Measurements from ENCODE around the gene CNN2.

The CNN2 gene

DNA sequence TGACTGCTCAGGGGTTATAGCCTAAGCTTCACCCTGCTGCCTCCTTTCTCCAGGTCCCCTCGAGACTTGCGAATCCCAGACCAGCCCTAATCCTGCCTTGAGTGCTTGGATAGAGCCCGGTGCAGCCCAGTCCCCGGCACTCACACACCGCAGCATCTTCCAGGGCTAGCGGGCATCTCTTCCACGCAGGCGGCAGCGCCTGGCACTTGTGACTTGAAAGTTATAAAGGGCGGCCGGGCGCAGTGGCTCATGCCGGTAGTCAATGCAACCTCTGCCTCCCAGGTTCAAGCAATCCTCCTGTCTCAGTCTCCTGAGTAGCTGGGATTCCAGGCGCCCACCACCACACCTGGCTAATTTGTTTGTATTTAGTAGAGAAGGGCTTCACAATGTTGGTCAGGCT is 40.3 kb upstream of the CNN2 start:
- TF ChIP-seq, protein P1, sequence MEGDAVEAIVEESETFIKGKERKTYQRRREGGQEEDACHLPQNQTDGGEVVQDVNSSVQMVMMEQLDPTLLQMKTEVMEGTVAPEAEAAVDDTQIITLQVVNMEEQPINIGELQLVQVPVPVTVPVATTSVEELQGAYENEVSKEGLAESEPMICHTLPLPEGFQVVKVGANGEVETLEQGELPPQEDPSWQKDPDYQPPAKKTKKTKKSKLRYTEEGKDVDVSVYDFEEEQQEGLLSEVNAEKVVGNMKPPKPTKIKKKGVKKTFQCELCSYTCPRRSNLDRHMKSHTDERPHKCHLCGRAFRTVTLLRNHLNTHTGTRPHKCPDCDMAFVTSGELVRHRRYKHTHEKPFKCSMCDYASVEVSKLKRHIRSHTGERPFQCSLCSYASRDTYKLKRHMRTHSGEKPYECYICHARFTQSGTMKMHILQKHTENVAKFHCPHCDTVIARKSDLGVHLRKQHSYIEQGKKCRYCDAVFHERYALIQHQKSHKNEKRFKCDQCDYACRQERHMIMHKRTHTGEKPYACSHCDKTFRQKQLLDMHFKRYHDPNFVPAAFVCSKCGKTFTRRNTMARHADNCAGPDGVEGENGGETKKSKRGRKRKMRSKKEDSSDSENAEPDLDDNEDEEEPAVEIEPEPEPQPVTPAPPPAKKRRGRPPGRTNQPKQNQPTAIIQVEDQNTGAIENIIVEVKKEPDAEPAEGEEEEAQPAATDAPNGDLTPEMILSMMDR (IDR thresholded peaks at IDR 0.05; ENCODE audit: insufficient read depth, low read length) = no peak
- no peak for TF ChIP-seq SPI1 (IDR thresholded peaks at IDR 0.05; ENCODE audit: borderline replicate concordance, low read depth)
- TF ChIP-seq, protein P2, sequence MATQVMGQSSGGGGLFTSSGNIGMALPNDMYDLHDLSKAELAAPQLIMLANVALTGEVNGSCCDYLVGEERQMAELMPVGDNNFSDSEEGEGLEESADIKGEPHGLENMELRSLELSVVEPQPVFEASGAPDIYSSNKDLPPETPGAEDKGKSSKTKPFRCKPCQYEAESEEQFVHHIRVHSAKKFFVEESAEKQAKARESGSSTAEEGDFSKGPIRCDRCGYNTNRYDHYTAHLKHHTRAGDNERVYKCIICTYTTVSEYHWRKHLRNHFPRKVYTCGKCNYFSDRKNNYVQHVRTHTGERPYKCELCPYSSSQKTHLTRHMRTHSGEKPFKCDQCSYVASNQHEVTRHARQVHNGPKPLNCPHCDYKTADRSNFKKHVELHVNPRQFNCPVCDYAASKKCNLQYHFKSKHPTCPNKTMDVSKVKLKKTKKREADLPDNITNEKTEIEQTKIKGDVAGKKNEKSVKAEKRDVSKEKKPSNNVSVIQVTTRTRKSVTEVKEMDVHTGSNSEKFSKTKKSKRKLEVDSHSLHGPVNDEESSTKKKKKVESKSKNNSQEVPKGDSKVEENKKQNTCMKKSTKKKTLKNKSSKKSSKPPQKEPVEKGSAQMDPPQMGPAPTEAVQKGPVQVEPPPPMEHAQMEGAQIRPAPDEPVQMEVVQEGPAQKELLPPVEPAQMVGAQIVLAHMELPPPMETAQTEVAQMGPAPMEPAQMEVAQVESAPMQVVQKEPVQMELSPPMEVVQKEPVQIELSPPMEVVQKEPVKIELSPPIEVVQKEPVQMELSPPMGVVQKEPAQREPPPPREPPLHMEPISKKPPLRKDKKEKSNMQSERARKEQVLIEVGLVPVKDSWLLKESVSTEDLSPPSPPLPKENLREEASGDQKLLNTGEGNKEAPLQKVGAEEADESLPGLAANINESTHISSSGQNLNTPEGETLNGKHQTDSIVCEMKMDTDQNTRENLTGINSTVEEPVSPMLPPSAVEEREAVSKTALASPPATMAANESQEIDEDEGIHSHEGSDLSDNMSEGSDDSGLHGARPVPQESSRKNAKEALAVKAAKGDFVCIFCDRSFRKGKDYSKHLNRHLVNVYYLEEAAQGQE (IDR thresholded peaks at IDR 0.05; ENCODE audit: insufficient replicate concordance, low read depth) = no peak
- no peak overlapping the region for H3K27ac ChIP-seq (replicated peaks)
- H3K27me3 ChIP-seq (ENCODE audit: insufficient read depth, poor library complexity, severe bottlenecking) = no peaks in the 10 kb centered on the region
- no peak overlapping the region for H3K4me3 ChIP-seq (replicated peaks; ENCODE audit: insufficient read depth, low read length)
- no peak for DNase-seq (ENCODE audit: low read depth in 1 of 2, low spot score in 1 of 2)

DNA sequence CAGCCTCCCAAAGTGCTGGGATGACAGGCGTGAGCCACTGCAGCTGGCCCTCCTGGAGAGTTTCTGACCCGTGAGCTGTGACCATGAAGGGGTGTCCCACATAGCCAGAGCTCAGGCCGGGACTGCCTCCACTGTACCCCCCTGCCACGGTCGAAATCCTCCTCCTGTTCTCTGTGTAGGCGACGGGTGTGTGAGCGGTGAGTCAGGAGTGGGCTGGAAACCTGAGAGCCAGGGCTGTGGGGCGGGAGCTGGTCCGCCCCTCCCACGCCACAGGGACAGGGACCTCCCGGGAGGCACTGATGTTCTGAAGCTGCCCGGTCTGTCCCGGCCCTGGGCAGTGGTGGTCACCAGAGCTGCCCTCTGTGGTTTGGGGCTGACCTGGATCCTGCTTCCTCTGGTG is 38.3 kb upstream of the CNN2 start:
- TF ChIP-seq SPI1 (IDR thresholded peaks at IDR 0.05; ENCODE audit: borderline replicate concordance, low read depth) (no peak), GABPA (IDR thresholded peaks at IDR 0.05; ENCODE audit: low read depth) (no peak), POLR2AphosphoS5 (IDR thresholded peaks at IDR 0.05; ENCODE audit: low read depth) (no peak)
- TF ChIP-seq, protein P1 (IDR thresholded peaks at IDR 0.05; ENCODE audit: insufficient read depth, low read length) = no peak
- TF ChIP-seq, protein P2 (IDR thresholded peaks at IDR 0.05; ENCODE audit: insufficient replicate concordance, low read depth) = no peak
- no peak overlapping the region for H3K4me3 ChIP-seq (replicated peaks; ENCODE audit: insufficient read depth, low read length)
- no peak for DNase-seq (ENCODE audit: low read depth in 1 of 2, low spot score in 1 of 2)

DNA sequence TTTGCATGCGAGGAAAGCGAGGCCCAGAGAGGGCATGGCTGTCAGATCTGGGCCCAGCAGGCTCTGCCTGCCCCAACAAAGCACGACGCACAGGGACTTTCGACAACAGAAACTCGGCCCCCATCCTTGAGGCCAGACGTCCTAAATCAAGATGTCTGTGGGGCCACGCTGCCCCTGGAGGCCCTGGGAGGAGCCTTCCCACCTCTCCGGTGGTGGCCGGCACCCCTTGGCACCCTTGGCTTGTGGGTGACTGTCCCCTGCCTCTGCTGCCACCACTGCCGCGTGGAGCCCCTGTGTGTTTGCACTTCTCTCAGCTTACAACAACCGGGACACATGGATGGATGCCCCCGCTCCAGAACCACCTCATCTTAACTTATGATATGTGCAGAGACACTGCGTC is 37.9 kb upstream of the CNN2 start:
- Histone ChIP-seq H3K4me3 (replicated peaks; ENCODE audit: insufficient read depth, low read length) (no peak overlapping the region), H3K27me3 (ENCODE audit: insufficient read depth, poor library complexity, severe bottlenecking) (no peaks in the 10 kb centered on the region), H3K27ac (replicated peaks) (no peak overlapping the region)
- TF ChIP-seq POLR2AphosphoS5 (IDR thresholded peaks at IDR 0.05; ENCODE audit: low read depth) = 0 out of 2 replicates have a peak, but pooled peaks have one; percentile 15
- no peak for TF ChIP-seq SPI1 (IDR thresholded peaks at IDR 0.05; ENCODE audit: borderline replicate concordance, low read depth)
- TF ChIP-seq, protein P1 (IDR thresholded peaks at IDR 0.05; ENCODE audit: insufficient read depth, low read length) = no peak
- DNase-seq (ENCODE audit: low read depth in 1 of 2, low spot score in 1 of 2) = no peak

More for the DNA sequence above, 38.3 kb upstream of the CNN2 start:
- no peak overlapping the region for H3K27ac ChIP-seq (replicated peaks)
- no peaks in the 10 kb centered on the region for H3K27me3 ChIP-seq (ENCODE audit: insufficient read depth, poor library complexity, severe bottlenecking)

DNA sequence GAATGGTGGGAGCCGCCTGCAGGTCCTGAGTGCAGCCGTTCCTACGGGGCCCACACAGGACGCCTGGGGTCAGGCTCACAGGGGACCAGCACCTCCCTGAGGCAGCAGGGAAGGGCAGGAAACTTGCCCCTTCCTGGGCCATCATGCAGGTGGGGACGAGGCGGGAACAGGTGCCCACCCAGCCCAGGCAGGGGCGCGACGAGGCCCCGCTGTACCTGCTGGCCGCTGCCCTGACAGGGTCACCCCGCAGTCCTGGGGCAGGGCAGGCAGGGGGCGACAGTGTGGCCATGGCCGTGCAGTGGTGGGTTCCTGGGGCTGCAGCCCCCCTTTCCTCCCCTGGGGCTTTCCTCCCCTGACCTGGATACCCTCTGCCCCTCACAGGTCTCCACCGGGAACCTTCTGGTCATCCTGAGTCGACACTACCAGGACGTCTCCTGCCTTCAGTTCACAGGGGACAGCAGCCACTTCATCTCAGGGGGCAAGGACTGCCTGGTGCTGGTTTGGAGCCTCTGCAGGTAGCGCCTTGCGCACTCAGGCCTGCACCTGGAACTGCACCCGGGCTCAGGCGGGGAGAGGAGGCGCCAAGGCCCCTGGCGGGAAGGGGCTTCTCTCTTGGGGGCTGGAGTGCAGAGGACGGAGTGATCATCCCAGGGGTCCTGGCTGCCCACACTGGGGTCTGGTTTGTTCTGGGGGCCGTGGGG is 36.9 kb upstream of the CNN2 start:
- no peak overlapping the region for H3K4me3 ChIP-seq (replicated peaks; ENCODE audit: insufficient read depth, low read length)
- DNase-seq (ENCODE audit: low read depth in 1 of 2, low spot score in 1 of 2) = no peak
- no peaks in the 10 kb centered on the region for H3K27me3 ChIP-seq (ENCODE audit: insufficient read depth, poor library complexity, severe bottlenecking)
- H3K27ac ChIP-seq (replicated peaks) = no peak overlapping the region
- TF ChIP-seq, protein P2 (IDR thresholded peaks at IDR 0.05; ENCODE audit: insufficient replicate concordance, low read depth) = no peak
- TF ChIP-seq POLR2AphosphoS5 (IDR thresholded peaks at IDR 0.05; ENCODE audit: low read depth) (no peak), SPI1 (IDR thresholded peaks at IDR 0.05; ENCODE audit: borderline replicate concordance, low read depth) (no peak)

Data from HL-60 (cell line).